Measurements from ENCODE around the gene MAN1A2.
"Not testable (repeated sequence)": the region's sequence is repeated elsewhere in the genome, so short reads cannot be mapped to it uniquely, and the experiment has no call there.

Gene MAN1A2
- 30.4 to 145 (median 90.3) reads per million in 17 experiments for total RNA-seq

- DNase-seq = peak; percentile 70 to 88 (median 82)
Measured at GRCh38 chr1:117367046-117368025, at the start of gene MAN1A2. MAN1A2 (plus strand) TSS chr1:117367449; CDS start chr1:117368184, 735 bp downstream.

DNA sequence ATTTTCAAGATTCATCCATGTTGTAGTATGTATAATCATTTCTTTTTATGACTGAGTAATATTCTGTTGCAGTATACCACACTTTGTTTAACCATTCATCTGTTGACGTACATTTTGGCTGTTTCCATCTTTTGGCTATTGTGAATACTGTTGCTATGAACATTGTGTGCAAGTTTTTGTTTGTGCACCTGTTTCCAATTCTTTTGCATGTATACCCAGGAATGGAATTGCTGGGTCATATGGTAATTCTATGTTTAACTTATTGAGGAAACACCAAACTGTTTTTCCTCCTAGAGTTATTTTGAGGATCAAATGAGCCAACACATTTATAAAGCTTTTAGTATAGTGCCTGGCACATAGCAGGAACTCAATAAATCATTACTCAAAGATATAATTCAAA is 49.2 kb upstream of the MAN1A2 start:
- DNase-seq = no peak

DNA sequence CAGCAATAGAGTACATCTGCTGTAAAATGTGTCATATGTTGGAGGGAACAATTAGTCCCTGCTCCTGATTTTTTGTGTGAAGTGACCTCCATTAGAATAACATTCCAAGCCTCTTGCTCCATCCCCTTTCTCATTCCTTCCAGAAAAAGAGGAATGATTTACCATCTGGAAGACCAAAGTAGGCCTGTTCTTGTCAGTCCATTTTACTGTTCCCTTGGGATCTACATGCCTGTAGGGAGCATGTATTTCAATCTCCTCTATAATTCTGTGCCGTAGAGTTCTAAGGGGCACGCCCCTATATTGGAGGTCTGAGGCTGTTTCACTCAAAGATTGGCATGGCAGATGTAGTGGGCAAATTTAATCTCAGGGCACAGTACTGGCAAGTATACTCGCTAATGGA is 48.8 kb upstream of the MAN1A2 start:
- DNase-seq = no peak

GRCh38 chr1:117320515-117320914 is 46.7 kb upstream of the MAN1A2 start:
- DNase-seq = no peak

- no peak for DNase-seq
Measured at GRCh38 chr1:117321680-117322609, 45.3 kb upstream of the MAN1A2 start.

- no peak for DNase-seq
Measured at GRCh38 chr1:117324357-117324756, 42.9 kb upstream of the MAN1A2 start.

- DNase-seq = not testable (repeated sequence)
Measured at GRCh38 chr1:117326035-117326434, 41.2 kb upstream of the MAN1A2 start.

- no peak for DNase-seq
Measured at GRCh38 chr1:117327011-117327410, 40.2 kb upstream of the MAN1A2 start.

- no peak for DNase-seq
Measured at GRCh38 chr1:117335376-117336086, 31.7 kb upstream of the MAN1A2 start.

- DNase-seq = no peak
Measured at GRCh38 chr1:117336088-117336817, 31.0 kb upstream of the MAN1A2 start.

DNA sequence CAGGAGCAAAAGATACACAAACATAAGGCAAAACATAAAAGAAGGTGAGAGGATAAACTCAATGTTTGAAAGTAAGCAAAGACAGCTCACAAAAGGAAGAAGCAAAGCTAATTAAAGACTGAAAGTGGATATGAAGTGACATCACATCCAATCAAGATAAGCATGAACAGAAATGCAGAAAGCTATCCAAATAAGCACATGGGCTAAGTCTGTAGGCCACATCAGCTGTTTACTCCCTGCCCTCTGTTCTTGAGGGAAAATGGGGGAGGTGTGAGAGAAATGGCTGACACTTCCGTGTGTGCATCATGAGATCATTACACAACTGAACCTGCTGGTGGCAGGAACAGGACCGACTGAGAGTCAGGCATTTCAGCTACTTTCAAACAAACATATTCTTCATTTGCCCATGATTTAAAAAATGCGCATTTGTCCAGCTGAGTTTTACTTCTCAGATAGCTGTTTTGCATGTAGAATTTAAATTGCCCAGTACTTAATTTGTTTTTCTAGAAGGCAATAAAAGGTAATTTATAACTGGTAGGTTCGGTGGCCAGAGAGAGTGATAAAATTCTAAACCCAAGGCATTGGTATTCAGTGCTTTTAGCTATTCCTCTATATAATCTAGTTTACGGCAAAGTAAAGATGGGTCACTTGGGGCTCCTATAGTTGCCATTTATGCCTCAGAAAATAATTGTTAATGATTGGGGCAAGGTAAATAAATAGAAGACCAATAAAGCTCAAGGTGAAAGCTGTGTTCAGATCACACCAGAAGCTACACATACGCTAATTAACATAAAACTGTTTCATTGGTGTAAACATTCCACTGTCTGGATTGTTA is 27.2 kb upstream of the MAN1A2 start:
- DNase-seq = peak; percentile 27 to 56 (median 44)

GRCh38 chr1:117341123-117341522 is 26.1 kb upstream of the MAN1A2 start:
- no peak for DNase-seq

- DNase-seq = no peak
Measured at GRCh38 chr1:117342397-117342796, 24.9 kb upstream of the MAN1A2 start.

DNA sequence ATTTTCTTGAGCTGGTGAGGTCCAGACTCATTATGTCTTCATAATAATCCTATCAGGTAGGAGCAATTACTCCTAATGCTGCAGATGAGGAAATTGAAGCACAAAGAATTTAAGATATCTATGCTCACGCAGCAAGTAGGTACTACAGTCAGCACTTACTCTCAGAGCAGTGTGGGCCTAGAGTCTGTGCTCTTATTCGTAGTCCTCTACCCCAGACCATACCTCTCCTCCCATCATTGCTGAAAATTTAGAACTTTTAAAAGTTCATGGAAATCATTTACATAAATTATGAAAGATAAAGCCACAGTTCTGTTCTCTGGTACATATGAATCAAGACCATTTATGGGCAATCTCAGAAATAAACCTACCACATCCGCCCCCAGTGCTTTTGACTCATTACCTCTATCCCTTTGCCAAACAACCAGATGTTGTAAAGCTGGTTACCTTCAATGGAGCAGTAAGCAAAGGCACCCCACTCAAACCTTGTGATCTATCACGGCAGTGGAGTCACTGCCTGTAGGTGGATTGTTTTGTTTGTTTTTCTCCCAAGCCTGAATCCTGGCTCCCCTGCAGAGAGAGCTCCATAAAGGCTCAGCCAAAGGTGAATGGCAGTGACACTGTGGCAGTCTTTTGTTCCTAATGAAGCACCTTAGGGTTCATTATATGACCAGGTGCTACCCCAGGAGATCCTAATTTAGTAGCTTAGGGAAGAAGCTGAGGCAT is 20.9 kb upstream of the MAN1A2 start:
- DNase-seq = peak in 1 of 4 experiments; percentile 17

DNA sequence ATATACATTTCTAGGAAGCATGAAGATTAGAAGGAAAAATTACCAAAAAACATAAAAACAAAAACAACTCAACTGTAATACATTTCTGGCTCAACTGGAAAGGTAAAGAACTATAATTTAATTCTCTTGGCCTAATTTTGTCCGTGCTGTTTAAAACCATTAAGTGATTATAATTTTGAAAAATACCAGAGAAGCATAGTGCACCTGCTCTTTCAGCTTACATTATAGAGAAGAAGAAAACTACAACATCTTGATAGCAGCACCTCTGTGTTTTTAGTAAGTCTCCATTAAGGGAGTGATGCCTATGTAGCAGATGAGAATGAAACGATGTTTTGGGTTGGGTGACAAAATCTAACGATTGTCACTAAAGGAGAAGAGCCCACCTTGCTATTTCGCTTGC is 19.3 kb upstream of the MAN1A2 start:
- DNase-seq = no peak

DNA sequence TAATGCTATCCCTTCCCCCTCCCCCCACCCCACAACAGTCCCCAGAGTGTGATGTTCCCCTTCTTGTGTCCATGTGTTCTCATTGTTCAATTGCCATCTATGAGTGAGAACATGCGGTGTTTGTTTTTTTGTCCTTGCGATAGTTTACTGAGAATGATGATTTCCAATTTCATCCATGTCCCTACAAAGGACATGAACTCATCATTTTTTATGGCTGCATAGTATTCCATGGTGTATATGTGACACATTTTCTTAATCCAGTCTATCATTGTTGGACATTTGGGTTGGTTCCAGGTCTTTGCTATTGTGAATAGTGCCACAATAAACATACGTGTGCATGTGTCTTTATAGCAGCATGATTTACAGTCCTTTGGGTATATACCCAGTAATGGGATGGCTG is 14.6 kb upstream of the MAN1A2 start:
- not testable (repeated sequence) for DNase-seq

GRCh38 chr1:117357833-117358603 is 9.2 kb upstream of the MAN1A2 start:
- not testable (repeated sequence) for DNase-seq

GRCh38 chr1:117358604-117358887 is 8.7 kb upstream of the MAN1A2 start:
- DNase-seq = not testable (repeated sequence)

- peak in 1 of 4 experiments; percentile 10 for DNase-seq
Measured at GRCh38 chr1:117359561-117360289, 7.5 kb upstream of the MAN1A2 start.
